Measurements from ENCODE around the gene NFIX.
A peak's percentile ranks its signal among the peaks of the same experiment; 100 is the strongest.
"Not testable (repeated sequence)": the region's sequence is repeated elsewhere in the genome, so short reads cannot be mapped to it uniquely, and the experiment has no call there.

Gene NFIX

DNA sequence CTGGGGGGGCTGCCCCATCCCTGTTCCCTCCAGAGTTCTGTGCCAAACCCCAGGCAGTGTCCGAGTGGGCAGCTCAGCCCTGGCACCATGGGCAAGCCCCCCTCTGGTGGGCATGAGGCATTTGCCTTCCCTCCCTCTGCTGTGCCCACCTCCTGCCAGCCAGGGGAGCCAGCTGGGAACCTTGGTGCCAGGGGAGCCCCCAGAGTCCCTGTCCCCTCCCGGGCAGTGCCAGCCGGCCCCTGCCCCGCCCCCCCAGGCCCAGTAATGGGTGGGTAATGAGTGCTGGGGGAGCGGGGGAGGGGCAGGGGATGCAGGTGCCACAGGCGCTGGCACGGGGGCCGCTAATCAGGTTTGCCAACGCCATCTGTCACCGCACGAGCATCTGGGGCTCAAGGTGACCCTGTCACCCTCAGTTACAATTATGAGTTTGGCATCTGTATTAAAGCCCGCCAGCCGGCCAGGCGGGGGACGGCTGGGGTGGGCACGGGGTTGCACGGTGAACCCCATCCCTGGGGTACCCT lies 20.0 kb upstream of the NFIX start:
- no peak overlapping the region for H3K4me3 ChIP-seq (ENCODE audit: low read length)
- TF ChIP-seq, protein P1, sequence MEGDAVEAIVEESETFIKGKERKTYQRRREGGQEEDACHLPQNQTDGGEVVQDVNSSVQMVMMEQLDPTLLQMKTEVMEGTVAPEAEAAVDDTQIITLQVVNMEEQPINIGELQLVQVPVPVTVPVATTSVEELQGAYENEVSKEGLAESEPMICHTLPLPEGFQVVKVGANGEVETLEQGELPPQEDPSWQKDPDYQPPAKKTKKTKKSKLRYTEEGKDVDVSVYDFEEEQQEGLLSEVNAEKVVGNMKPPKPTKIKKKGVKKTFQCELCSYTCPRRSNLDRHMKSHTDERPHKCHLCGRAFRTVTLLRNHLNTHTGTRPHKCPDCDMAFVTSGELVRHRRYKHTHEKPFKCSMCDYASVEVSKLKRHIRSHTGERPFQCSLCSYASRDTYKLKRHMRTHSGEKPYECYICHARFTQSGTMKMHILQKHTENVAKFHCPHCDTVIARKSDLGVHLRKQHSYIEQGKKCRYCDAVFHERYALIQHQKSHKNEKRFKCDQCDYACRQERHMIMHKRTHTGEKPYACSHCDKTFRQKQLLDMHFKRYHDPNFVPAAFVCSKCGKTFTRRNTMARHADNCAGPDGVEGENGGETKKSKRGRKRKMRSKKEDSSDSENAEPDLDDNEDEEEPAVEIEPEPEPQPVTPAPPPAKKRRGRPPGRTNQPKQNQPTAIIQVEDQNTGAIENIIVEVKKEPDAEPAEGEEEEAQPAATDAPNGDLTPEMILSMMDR (conservative IDR thresholded peaks at IDR 0.05; ENCODE audit: low read length), result no peak
- no peak for DNase-seq (ENCODE audit: low read depth)

DNA sequence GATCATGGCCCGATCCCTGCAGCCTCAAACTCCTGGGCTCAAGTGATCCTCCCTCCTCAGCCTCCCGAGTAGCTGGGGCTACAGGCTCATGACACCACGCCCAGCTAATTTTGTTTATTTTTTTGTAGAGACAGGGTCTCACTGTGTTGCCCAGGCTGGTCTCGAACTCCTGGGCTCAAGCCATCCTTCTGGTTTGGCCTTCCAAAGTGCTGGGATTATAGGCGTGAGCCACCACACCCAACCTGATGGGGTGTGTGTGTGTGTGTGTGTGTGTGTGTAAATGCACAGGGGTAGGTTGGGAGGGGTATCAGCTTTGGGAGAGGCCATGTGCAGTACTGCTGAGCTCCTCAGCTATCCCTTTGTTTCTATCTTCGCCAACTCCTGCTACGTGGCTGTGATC lies 19.2 kb upstream of the NFIX start:
- not testable (repeated sequence) for DNase-seq (ENCODE audit: low read depth); H3K4me3 ChIP-seq (ENCODE audit: low read length)

DNA sequence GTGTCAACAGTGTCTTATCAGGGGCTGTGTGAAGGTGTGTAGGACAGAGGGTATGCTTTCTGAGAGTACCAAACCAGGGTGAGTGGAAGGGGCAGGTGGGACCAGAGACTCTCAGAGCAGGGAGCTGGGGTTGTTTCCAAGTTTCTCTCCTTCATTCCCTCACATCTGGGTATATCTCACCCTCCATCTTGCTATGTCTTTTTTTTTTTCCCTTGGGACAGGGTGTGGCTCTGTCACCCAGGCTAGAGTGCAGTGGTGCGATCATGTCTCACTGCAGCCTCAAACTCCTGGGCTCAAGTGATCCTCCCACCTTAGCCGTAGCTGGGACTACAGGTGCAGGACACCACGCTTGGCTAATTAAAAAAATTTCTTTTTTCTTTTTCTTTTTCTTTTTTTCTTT lies 15.3 kb upstream of the NFIX start:
- no peak overlapping the region for H3K4me3 ChIP-seq (ENCODE audit: low read length)
- no peak for DNase-seq (ENCODE audit: low read depth)
- TF ChIP-seq, protein P1 (conservative IDR thresholded peaks at IDR 0.05; ENCODE audit: low read length), result no peak

DNA sequence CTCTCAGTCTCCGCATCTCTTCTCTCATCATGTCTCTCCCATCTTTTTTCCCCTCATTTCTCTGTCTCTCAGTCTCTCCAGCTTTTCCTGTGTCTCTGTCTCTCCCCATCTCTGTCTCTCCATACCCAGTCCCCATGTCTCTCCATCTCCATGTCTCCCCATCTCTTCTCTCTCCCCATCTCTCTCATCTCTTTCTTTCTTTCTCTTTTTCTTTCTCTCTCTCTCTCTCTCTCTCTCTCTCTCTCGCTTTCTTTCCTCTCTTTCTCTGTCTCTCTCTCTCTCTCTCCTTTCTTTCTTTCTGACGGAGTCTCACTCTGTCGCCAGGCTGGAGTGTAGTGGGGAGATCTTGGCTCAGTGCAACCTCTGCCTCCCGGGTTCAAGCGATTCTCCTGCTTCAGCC lies 12.6 kb upstream of the NFIX start:
- no peak overlapping the region for H3K4me3 ChIP-seq (ENCODE audit: low read length)
- TF ChIP-seq, protein P1 (conservative IDR thresholded peaks at IDR 0.05; ENCODE audit: low read length), result no peak
- no peak for DNase-seq (ENCODE audit: low read depth)

DNA sequence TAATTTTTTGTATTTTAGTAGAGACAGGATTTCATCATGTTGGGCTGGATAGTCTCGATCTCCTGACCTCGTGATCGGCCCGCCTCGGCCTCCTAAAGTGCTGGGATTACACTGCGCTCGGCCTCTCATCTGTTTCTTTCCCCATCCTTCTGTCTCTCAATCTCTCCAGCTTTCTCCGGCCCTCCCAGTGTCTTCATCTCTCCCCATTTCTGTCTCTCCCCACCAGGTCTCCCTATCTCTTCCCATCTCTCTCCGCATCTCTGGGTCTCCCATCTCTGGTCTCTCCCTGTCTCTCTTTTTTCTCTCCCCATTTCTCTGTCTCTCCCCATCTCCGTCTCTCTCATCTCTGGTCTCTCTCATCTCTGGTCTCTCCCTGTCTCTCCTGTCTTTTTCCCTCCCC lies 12.2 kb upstream of the NFIX start:
- TF ChIP-seq, protein P1 (conservative IDR thresholded peaks at IDR 0.05; ENCODE audit: low read length), result no peak
- H3K4me3 ChIP-seq (ENCODE audit: low read length), result peak overlapping the region; percentile 55
- DNase-seq (ENCODE audit: low read depth), result no peak

DNA sequence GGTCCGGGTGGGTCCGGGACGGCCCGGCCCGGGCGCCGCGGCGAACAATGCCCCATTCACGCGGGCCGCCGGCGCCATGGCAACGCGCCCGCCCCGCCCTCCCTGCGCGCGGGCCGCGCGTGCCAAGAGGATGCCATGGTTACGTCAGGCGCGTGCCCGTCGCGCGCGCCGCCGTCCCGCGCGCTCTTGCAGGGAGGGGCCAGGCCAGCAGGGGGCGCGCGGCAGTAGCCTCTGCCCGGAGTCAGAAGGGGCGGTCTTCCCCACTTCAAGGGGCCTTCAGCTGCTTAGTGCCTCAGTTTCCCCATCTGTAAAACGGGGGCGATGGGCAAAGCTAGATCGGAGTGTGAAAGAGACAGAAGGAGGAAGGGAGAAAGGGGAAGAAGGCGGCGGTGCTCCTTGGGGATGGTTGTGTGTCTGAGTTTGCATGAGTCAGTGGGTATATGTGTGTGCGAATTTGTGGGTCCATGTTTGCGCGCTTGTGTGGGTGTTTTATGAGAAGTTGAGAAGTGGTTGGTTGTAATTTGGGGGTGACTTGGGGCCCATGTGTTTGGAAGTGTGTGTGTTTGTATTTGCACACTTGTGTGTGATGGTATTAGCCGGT lies 11.6 kb upstream of the NFIX start:
- TF ChIP-seq, protein P1 (conservative IDR thresholded peaks at IDR 0.05; ENCODE audit: low read length), result peak; percentile 60
- peak; percentile 72 for DNase-seq (ENCODE audit: low read depth)
- peak overlapping the region; percentile 55 for H3K4me3 ChIP-seq (ENCODE audit: low read length)

DNA sequence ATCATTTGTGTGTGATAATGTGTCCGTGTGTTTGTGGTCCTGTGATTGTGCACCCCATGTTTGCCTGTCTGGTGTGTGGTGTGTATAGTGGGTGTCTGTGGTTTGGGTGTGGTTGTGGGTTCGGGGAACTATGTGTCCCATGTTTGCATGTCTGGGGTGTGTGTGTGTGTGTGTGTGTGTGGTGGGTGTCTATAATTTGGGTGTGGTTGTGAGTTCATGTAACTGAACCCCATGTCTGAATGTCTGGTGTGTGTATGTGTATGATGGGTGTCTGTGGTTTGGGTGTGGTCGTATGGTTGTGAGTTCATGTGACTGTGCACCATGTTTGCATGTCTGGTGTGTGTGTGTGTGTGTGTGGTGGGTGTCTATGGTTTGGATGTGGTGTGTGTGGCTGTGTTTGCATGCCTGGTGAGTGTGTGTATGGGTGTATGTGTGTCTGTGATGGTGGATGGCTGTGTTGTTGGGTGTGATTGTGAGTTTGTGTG lies 11.1 kb upstream of the NFIX start:
- TF ChIP-seq, protein P1 (conservative IDR thresholded peaks at IDR 0.05; ENCODE audit: low read length), result no peak
- H3K4me3 ChIP-seq (ENCODE audit: low read length), result no peak overlapping the region
- DNase-seq (ENCODE audit: low read depth), result peak; percentile 50

Measured in AG10803 (cell line).